ENCODE data around the gene OTUD7B.

- no peak for TF ChIP-seq CEBPB (IDR thresholded peaks at IDR 0.05; ENCODE audit: borderline replicate concordance in 1 of 2, low read depth in 2 of 2, low read length in 2 of 2)
- TF ChIP-seq, protein P1, sequence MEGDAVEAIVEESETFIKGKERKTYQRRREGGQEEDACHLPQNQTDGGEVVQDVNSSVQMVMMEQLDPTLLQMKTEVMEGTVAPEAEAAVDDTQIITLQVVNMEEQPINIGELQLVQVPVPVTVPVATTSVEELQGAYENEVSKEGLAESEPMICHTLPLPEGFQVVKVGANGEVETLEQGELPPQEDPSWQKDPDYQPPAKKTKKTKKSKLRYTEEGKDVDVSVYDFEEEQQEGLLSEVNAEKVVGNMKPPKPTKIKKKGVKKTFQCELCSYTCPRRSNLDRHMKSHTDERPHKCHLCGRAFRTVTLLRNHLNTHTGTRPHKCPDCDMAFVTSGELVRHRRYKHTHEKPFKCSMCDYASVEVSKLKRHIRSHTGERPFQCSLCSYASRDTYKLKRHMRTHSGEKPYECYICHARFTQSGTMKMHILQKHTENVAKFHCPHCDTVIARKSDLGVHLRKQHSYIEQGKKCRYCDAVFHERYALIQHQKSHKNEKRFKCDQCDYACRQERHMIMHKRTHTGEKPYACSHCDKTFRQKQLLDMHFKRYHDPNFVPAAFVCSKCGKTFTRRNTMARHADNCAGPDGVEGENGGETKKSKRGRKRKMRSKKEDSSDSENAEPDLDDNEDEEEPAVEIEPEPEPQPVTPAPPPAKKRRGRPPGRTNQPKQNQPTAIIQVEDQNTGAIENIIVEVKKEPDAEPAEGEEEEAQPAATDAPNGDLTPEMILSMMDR (IDR thresholded peaks at IDR 0.05 in 2 of 3, conservative IDR thresholded peaks at IDR 0.05 in 1 of 3; ENCODE audit: control insufficient read depth in 2 of 3, extremely low read depth in 1 of 3, insufficient read depth in 1 of 3, low read depth in 3 of 3, low read length in 3 of 3), result no peak
Observed at GRCh38 chr1:149925345-149925744, 85.2 kb downstream of the OTUD7B start.
